ENCODE measurements around the gene TRIM13. TPM values are rescaled to one million over a fixed set of nuclear protein-coding genes. Genes with fewer than 3 reads are reported as not detected.
A peak's percentile ranks its signal among the peaks of the same experiment; 100 is the strongest.
"Not testable (repeated sequence)": the region's sequence is repeated elsewhere in the genome, so short reads cannot be mapped to it uniquely, and the experiment has no call there.

Gene TRIM13
- total RNA-seq, 4 donors from 2014 or later: 19.7 to 54.5 (median 31.0) TPM

DNA sequence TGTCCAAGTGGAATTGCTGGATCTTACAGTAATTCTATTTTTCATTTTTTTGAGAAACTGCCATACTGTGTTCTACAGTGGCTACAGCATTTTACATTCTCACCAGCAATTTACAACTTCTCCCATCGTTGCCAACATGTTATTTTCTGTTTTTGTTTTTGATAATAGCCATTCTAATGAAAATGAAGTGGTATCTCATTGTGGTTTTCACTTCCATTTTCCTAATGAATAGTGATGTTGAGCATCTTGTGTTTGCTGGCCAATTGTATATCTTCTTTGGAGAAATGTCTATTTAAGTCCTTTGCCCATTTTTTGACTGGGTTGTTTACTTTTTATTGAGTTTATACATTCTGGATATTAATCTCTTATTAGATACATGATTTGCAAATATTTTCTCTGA is 57.0 kb downstream of the TRIM13 start:
- Histone ChIP-seq H3K4me1 (no peaks in the 10 kb centered on the region), H3K4me3 (no peak overlapping the region), H3K36me3 (no peaks in the 10 kb centered on the region), H3K9me3 (no peaks in the 10 kb centered on the region), H3K27ac (no peak overlapping the region), H3K27me3 (no peaks in the 10 kb centered on the region)
- no peak for DNase-seq
- intact Hi-C loops (cut with DNase I; ENCODE audit: low total_unique reads): loop anchor here (2.0 kb wide), 1 partner anchor 21 kb away; no protein-coding TSS in a partner anchor
- no peak for TF ChIP-seq POLR2A (IDR thresholded peaks at IDR 0.05)
- TF ChIP-seq, protein P1, sequence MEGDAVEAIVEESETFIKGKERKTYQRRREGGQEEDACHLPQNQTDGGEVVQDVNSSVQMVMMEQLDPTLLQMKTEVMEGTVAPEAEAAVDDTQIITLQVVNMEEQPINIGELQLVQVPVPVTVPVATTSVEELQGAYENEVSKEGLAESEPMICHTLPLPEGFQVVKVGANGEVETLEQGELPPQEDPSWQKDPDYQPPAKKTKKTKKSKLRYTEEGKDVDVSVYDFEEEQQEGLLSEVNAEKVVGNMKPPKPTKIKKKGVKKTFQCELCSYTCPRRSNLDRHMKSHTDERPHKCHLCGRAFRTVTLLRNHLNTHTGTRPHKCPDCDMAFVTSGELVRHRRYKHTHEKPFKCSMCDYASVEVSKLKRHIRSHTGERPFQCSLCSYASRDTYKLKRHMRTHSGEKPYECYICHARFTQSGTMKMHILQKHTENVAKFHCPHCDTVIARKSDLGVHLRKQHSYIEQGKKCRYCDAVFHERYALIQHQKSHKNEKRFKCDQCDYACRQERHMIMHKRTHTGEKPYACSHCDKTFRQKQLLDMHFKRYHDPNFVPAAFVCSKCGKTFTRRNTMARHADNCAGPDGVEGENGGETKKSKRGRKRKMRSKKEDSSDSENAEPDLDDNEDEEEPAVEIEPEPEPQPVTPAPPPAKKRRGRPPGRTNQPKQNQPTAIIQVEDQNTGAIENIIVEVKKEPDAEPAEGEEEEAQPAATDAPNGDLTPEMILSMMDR (IDR thresholded peaks at IDR 0.05): no peak

- H3K27me3 ChIP-seq: no peaks in the 10 kb centered on the region
- no peak overlapping the region for H3K27ac ChIP-seq
- no peaks in the 10 kb centered on the region for H3K9me3 ChIP-seq
- TF ChIP-seq POLR2A (IDR thresholded peaks at IDR 0.05): no peak
- TF ChIP-seq, protein P1 (IDR thresholded peaks at IDR 0.05): no peak
- H3K36me3 ChIP-seq: no peaks in the 10 kb centered on the region
- DNase-seq: no peak
- intact Hi-C loops (cut with DNase I; ENCODE audit: low total_unique reads): no loop called here
- H3K4me3 ChIP-seq: no peak overlapping the region
- H3K4me1 ChIP-seq: no peaks in the 10 kb centered on the region
Measured at GRCh38 chr13:50055454-50055853, 58.6 kb downstream of the TRIM13 start.

- TF ChIP-seq, protein P1 (IDR thresholded peaks at IDR 0.05): no peak
- TF ChIP-seq POLR2A (IDR thresholded peaks at IDR 0.05): no peak
- Histone ChIP-seq H3K27ac (no peak overlapping the region), H3K4me1 (no peaks in the 10 kb centered on the region), H3K36me3 (no peaks in the 10 kb centered on the region), H3K4me3 (no peak overlapping the region), H3K27me3 (no peaks in the 10 kb centered on the region), H3K9me3 (no peaks in the 10 kb centered on the region)
- DNase-seq: no peak
- intact Hi-C loops (cut with DNase I; ENCODE audit: low total_unique reads): no loop called here
Measured at GRCh38 chr13:50060718-50061117, 63.9 kb downstream of the TRIM13 start.

GRCh38 chr13:50062336-50062735 is 65.5 kb downstream of the TRIM13 start:
- H3K27me3 ChIP-seq; H3K36me3 ChIP-seq; H3K9me3 ChIP-seq; H3K27ac ChIP-seq; intact Hi-C loops (cut with DNase I; ENCODE audit: low total_unique reads); H3K4me3 ChIP-seq; H3K4me1 ChIP-seq; DNase-seq: not testable (repeated sequence)

DNA sequence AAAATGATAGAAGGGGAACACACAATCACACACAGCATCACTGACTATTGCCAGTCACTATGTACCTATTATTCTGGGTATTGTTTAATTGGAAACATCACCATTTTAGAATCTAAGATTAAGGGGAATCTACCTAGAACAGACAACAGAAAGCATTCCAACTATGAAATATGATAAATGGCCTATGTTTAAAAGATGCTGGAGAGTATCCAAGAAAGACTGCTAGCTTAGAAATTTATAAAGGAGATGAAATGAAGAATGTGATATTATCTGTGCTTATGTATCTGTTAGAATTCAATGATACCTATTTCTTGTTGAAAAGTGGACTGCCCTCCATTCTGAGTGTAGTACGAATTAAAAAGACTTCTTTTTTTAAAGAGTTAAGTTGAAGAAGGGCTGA is 68.9 kb downstream of the TRIM13 start:
- DNase-seq: no peak
- Histone ChIP-seq H3K27ac (no peak overlapping the region), H3K4me1 (no peaks in the 10 kb centered on the region), H3K9me3 (no peaks in the 10 kb centered on the region), H3K27me3 (no peaks in the 10 kb centered on the region), H3K4me3 (no peak overlapping the region), H3K36me3 (no peaks in the 10 kb centered on the region)
- TF ChIP-seq, protein P1 (IDR thresholded peaks at IDR 0.05): no peak
- TF ChIP-seq POLR2A (IDR thresholded peaks at IDR 0.05): no peak
- intact Hi-C loops (cut with DNase I; ENCODE audit: low total_unique reads): no loop called here

MicroRNA genes within 50 kb of the gene (microRNA counts, 767-probe panel; counts per million panel counts)
- microRNA hsa-miR-15a-5p: 6,473 to 6,872 counts per million in 2 donors
- microRNA hsa-miR-16-5p: 7,273 to 8,915 counts per million in 2 donors

Small RNA genes lying within 50 kb of the gene (microRNA-seq; reads per million reads assigned to microRNA genes)
- gene MIR15A (ENCODE audit: borderline microRNAs expressed, borderline replicate concordance): 1,166 reads per million, percentile 82 among the genes with 10 or more reads in this experiment
- gene MIR16-1 (ENCODE audit: borderline microRNAs expressed, borderline replicate concordance): 1,035 reads per million, percentile 81 among the genes with 10 or more reads in this experiment
- gene MIR3613 (ENCODE audit: borderline microRNAs expressed, borderline replicate concordance): 13.2 reads per million, percentile 25 among the genes with 10 or more reads in this experiment

Small RNA genes lying within 50 kb of the gene (small RNA-seq; reads per million reads assigned to genes)
- not detected for gene MIR16-1
- not detected for gene MIR3613
- not detected for gene RF02105
- not detected for gene RF02106
- not detected for gene RF02107
- gene RF02108: not detected

Other genes starting within 250 kb of the TRIM13 start
- 10 to 100 TPM in 3 of 4 donors, 1 to 10 TPM in 1; 9.1 to 49.2 (median 30.3) TPM for gene KPNA3, start 204.4 kb upstream of the TRIM13 start, total RNA-seq
- gene SPRYD7, start 60.7 kb upstream of the TRIM13 start, total RNA-seq: 10 to 100 TPM in 1 of 4 donors, 1 to 10 TPM in 2, under 1 TPM in 1; 0.59 to 10.2 (median 4.3) TPM
- gene KCNRG, start 18.4 kb downstream of the TRIM13 start, total RNA-seq: 1 to 10 TPM in 2 of 4 donors, under 1 TPM in 1, not detected in 1; 0.51 to 6.4 (median 1.7) TPM

Data from uterus (tissue), 4 donors.